ACHN (cell line): ENCODE data around the gene ANAPC4.
"Not testable (repeated sequence)": the region's sequence is repeated elsewhere in the genome, so short reads cannot be mapped to it uniquely, and the experiment has no call there.

Experiments used
- DNase-seq: peaks from one replicate; pipeline ENCODE4 v3.0.0-alpha.2; 2015
- in situ Hi-C: cut with HindIII; loops from 2 replicates; pipeline ENCODE4 v1.10.0; 2017; ENCODE audit warnings: low sequenced_read_pairs, low pct_ligation_motif_present, low pct_unique_long_range_greater_than_20kb

The ANAPC4 gene, protein sequence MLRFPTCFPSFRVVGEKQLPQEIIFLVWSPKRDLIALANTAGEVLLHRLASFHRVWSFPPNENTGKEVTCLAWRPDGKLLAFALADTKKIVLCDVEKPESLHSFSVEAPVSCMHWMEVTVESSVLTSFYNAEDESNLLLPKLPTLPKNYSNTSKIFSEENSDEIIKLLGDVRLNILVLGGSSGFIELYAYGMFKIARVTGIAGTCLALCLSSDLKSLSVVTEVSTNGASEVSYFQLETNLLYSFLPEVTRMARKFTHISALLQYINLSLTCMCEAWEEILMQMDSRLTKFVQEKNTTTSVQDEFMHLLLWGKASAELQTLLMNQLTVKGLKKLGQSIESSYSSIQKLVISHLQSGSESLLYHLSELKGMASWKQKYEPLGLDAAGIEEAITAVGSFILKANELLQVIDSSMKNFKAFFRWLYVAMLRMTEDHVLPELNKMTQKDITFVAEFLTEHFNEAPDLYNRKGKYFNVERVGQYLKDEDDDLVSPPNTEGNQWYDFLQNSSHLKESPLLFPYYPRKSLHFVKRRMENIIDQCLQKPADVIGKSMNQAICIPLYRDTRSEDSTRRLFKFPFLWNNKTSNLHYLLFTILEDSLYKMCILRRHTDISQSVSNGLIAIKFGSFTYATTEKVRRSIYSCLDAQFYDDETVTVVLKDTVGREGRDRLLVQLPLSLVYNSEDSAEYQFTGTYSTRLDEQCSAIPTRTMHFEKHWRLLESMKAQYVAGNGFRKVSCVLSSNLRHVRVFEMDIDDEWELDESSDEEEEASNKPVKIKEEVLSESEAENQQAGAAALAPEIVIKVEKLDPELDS

DNA sequence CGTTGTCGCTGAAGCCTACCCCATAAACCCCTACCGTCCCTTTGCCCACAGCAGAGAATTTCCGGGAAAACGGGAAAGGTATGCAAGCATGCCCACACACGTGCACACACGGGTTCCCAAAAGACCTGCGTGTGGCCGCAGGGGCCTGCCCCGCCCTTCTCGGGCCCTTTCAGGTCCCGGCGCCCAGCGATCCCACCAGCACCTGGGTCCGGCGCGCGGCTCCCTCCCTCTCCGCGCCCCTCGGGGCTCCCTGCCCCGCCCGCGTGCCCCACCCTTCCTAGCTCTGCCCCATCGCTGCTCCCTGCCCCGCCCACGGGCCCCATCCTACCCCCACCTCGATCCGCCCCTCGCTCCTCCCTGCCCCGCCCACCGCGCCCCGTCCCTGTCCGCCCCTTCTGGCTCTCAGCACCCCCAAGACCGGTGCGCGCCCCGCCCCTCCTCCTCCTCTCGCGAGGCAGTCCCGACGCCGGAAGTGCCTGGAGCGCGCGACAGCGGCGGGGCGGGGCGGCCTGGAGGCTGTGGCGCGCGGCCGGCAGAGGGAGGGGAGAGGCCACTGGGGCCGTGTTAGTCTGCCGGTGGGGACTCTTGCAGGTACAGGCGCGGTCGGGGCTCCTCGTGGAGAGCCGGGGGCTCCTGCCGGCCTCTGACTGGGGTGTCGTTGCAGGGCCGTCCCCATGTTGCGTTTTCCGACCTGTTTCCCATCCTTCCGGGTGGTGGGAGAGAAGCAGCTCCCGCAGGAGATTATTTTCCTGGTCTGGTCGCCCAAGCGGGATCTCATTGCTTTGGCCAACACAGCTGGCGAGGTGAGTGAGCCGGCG is at the start of gene ANAPC4:
Gene ANAPC4, plus strand, starts transcription at position 510 of the 818 bp plus-strand sequence. Its CDS starts 165 bp downstream, at position 675.
- in situ Hi-C loops: no loop called here

DNA sequence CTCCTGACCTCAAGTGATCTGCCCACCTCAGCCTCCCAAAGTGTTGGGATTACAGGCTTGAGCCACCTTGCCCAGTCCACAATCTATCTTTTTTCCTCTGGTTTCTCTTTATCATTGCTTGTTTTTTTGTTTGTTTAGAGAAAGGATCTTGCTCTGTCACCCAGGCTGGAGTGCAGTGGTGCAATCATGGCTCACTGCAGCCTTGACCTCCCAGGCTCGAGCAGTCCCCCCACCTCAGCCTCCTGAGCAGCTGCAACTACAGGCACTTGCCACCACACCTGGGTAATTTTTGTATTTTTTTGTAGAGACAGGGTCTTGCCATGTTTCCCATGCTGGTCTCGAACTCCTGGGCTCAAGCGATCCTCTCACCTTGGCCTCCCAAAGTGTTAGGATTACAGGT is 48.6 kb upstream of the ANAPC4 start:
- DNase-seq, in situ Hi-C loops: not testable (repeated sequence)

More for the DNA sequence above, at the start of gene ANAPC4:
- peak; percentile 92 for DNase-seq

- DNase-seq: no peak
- in situ Hi-C loops: no loop called here
Measured at GRCh38 chr4:25330335-25330734, 46.7 kb upstream of the ANAPC4 start.

DNA sequence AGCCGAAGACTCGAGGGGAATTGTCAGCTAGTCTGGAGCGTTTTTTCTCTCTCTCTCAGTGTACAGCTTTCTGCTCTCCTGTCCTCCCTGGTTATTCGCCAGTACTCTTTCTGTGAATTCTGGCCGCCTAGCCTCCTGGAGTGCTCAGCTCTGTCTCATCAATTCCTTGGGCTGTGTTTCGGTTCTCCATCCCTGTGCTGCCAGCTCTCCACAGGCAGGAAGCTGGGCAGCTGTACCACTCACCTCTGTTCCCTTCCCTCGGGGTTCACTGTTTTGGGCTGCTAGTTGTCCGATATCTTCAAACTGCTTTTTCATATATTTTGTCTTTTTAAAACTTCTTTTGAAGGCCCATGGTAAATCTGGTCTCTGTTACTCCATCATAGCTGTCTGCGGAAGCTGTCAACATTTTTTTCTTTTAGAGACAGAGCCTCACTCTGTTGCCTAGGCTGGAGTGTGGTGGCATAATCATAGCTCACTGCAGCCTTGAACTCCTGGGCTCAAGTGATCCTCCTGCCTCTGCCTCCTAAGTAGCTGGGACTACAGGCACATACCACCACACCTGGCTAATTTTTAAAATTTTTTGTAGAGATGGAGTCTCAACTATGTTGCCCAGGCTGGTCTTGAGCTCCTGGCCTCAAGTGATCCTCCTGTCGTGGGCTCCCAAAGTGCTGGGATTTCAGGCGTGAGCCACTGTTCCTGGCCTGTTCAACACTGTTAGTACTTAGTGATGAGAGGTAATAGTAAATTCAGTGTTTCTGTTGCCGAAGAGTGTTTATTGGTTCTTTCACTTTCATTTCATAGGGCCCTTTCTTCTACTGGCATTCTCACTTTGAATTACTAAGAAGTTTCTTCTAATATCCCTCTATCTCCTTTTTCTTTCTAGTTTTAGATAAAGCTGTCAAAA is 45.9 kb upstream of the ANAPC4 start:
- peak; percentile 24 for DNase-seq
- in situ Hi-C loops: no loop called here

DNA sequence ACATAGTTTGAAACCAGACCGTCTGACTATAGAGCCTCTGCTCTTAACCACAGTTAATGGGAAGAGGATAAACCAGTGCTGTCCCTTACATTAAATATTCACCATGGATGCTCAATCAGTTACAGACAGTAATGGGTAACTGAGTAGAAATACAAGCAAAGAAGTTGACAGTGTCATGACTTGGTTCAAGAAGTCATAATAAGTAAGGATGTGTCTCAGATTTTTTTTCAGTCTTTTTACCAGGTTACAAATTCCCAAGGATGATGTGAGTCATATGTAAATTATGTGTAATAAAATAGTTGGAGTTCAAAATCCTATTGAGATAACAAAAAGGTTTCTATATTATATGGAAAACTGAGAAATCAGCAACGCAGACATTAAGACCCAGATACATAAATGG is 33.4 kb upstream of the ANAPC4 start:
- peak; percentile 65 for DNase-seq
- in situ Hi-C loops: no loop called here

- peak; percentile 42 for DNase-seq
- in situ Hi-C loops: no loop called here
Measured at GRCh38 chr4:25345744-25346143, 31.3 kb upstream of the ANAPC4 start.

- in situ Hi-C loops: no loop called here
- peak; percentile 12 for DNase-seq
Measured at GRCh38 chr4:25346913-25347312, 30.1 kb upstream of the ANAPC4 start.

DNA sequence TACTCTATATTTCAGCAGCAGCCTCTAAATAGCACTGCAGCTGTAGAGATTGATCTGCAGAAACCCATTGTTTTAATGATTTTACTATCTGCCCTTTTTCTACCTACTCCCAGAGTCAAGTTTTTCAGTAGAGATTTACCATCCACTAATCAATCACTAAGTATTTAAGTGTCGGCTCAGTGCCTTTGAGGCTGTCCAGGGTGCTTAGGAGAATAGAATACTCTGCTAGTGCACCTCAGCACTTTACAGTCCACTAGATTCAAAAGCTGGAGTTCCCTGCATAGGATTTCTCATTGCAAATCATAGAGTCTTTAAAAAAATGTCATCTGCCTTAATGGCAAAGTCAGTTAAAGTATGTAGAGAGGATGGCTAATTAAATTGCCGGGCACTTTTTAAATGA is 29.6 kb upstream of the ANAPC4 start:
- in situ Hi-C loops: no loop called here
- peak; percentile 58 for DNase-seq

- in situ Hi-C loops: no loop called here
Measured at GRCh38 chr4:25347971-25348370, 29.1 kb upstream of the ANAPC4 start.

GRCh38 chr4:25350561-25350960 is 26.5 kb upstream of the ANAPC4 start:
- in situ Hi-C loops: no loop called here
- DNase-seq: no peak

More at GRCh38 chr4:25347971-25348370, 29.1 kb upstream of the ANAPC4 start:
- DNase-seq: peak; percentile 53

DNA sequence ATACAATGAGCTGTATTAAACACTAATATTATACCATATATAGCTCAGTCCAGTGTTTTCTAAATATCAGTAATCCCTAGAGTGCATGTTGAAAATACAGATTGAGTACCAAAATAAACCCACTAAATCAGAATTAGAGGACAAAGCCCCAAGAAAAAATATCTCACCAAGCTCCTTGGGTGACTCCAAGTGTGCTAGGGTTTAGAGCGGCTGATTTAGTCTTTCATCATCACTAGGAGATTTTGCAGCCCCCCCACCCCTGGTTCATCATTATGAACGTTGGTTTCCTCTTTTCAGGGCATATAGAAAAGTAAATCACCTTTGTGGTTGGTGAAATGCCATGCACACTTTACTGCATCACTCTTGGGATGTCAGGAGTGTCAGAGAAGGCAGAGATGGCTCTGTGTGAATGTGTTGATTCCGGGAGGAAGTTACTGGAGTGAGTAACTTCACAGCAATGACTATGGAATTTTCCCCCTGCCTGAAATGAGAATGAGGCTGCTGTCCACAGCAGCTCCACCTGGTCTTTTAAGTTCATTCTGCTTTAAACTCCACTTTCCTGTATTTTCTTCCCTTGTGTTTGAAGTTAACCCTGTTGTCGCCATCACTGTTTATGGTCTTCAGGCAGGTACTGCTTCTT is 25.2 kb upstream of the ANAPC4 start:
- DNase-seq: peak; percentile 67
- in situ Hi-C loops: no loop called here

DNA sequence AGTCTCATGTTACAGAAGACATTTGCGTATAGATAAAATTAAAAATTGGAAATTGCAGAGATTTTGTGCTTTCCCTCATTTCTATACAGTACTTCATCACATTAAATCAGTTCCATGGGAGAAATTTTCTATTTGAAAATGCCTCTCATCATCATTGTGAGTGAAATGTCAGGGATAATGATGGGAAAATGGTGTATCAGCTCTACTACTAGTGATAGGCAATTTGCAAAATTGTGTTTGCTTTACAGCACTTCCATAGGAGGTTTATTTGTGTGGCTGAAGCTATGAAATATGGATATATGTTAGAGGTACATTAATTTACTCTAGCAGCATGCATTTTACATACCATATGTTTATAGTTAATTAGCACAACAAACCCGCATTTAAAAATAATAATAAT is 21.0 kb upstream of the ANAPC4 start:
- no peak for DNase-seq

DNA sequence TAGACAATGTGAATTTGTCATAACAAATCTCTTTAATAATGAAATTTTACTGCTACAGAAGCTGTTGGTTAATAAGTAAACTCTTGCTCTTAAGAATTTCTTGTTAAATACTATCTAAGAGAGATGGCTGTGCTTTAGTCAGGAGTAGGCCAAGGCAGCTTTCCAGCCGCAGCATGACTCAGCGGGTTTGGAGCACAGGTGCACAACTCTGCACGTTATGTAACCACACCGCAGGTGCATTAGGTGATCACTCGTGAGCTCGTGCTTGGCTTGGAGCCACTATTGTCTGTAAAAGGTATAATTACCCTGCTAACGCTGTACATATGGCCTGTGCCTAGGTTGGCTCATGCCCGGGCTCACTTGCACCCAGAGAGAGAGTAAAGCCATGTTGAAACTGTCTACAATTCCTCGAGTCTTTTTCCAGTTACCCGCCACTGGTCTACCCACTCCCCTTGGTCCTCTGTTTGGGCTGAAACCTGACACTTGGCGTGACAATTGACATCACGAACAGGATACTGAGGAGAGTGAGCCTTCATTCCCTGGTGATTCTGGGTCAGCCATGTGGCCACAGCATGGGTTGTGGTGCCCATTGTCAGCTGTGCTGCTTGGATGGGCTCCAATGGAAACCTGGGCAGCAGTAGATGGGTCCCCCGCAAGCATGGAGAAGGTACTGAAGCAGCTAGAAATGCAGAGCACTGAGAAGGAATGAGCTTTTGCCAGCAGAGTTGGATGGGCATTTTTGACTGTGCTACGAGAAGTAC is 18.4 kb upstream of the ANAPC4 start:
- in situ Hi-C loops: no loop called here

More for the DNA sequence above, 21.0 kb upstream of the ANAPC4 start:
- in situ Hi-C loops: no loop called here

DNA sequence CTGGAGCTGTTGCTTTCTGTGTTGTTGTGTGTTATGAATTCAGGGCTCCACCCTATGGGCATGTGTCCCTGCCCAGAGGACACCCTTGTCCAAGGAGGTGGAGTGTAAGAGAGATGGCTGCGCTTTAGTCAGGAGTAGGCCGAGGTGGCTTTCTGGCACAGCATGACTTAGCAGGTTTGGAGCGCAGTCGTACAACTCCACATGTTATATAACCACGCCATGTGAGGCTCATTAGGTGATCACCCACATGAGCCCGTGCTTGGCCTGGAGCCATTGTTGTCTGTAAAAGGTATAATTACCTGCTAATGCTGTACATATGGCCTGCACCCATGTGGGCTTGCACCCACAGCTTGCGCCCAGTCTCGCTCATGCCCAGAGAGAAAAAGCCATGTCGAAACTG is 15.8 kb upstream of the ANAPC4 start:
- DNase-seq: no peak
- in situ Hi-C loops: no loop called here

More for the DNA sequence above, 18.4 kb upstream of the ANAPC4 start:
- no peak for DNase-seq

- in situ Hi-C loops: no loop called here
- peak; percentile 41 for DNase-seq
Measured at GRCh38 chr4:25367004-25367621, 9.9 kb upstream of the ANAPC4 start.

GRCh38 chr4:25367877-25368276 is 9.2 kb upstream of the ANAPC4 start:
- DNase-seq: no peak
- in situ Hi-C loops: no loop called here
